Body of pancreas (tissue), 4 donors: Measurements from ENCODE around the gene DNAAF2. TPM values are rescaled to one million over a fixed set of nuclear protein-coding genes. Genes with fewer than 3 reads are reported as not detected.
A peak's percentile ranks its signal among the peaks of the same experiment; 100 is the strongest.

Source experiments
- ATAC-seq: fragments of 150-250 bp; one replicate; pipeline ENCODE4 v1.9.1; 2016
- DNase-seq, 4 donors: peaks; one replicate each; pipeline ENCODE4 v3.0.0-alpha.2; 2019
- H3K27ac ChIP-seq, 4 donors: fragments of 200-600 bp; sonication (generic); 1 replicate in 3 of 4; 2 replicates in 1 of 4; pipeline versions ENCODE4 v1.5.1 to v1.6.1; 2016 to 2019; ENCODE audit warnings: mild to moderate bottlenecking in 1 of 4, mixed read lengths in 1 of 4, moderate library complexity in 1 of 4
- H3K27me3 ChIP-seq, 2 donors: fragments of 200-600 bp; sonication (generic); one replicate each; pipeline ENCODE4 v1.6.0; 2016; ENCODE audit warnings: mild to moderate bottlenecking in 1 of 2
- H3K36me3 ChIP-seq, 2 donors: fragments of 200-600 bp; sonication (generic); replicated peaks in 1 of 2; 2 replicates each; pipeline ENCODE4 v1.5.1; 2016; ENCODE audit warnings: low read depth in 2 of 2; ENCODE audit not compliant: insufficient read depth in 1 of 2
- H3K4me1 ChIP-seq: fragments of 200-600 bp; sonication (generic); one replicate; pipeline ENCODE4 v1.6.0; 2016
- H3K4me3 ChIP-seq, 2 donors: fragments of 200-600 bp; sonication (generic); 1 replicate in 1 of 2; 2 replicates in 1 of 2; pipeline ENCODE4 v1.5.1; 2016 to 2019
- H3K9me3 ChIP-seq, 3 donors: fragments of 200-600 bp; sonication (generic); 1 replicate in 2 of 3; 2 replicates in 1 of 3; pipeline ENCODE4 v1.5.1; 2016
- CTCF ChIP-seq, 7 experiments: fragments of 450-650 bp in 4 of 7; fragments of 200-600 bp in 3 of 7; sonication (generic) in 3 of 7; IDR thresholded peaks; one replicate each; pipeline ENCODE4 v1.5.1; 2016 to 2019; ENCODE audit warnings: antibody characterized with exemption in 7 of 7
- POLR2A ChIP-seq, 3 donors: fragments of 450-650 bp; IDR thresholded peaks; one replicate each; pipeline ENCODE4 v1.6.1; 2016; ENCODE audit warnings: antibody characterized with exemption in 3 of 3, mild to moderate bottlenecking in 2 of 3
- WGBS, 2 donors: methylation state at CpG; one replicate each; pipeline ENCODE4 v1.1.5; 2017; 5-methylcytosine and 5-hydroxymethylcytosine counted together
- intact Hi-C: fragments of 100-400 bp; cut with DNase I; formaldehyde crosslinking; loops from one replicate; pipeline ENCODE4 v1.15.1; 2023
- total RNA-seq, 2 donors: library from RNA; depleted of rRNA; stranded (reverse); fragments of >200 nt; gene quantifications; one replicate each; pipeline ENCODE4 v1.1.0, GENCODE V29; 2016

The DNAAF2 gene
- total RNA-seq, 2 donors from 2014 or later = 14.8 to 18.5 TPM

GRCh38 chr14:49636866-49637265 is 1.8 kb upstream of the DNAAF2 start:
- H3K4me1 ChIP-seq = peaks cover 60% of the 10 kb centered on the region
- DNase-seq = no peak
- ATAC-seq = no peak
- no peaks in the 10 kb centered on the region for H3K9me3 ChIP-seq
- TF ChIP-seq POLR2A (IDR thresholded peaks at IDR 0.05) (no peak), CTCF (IDR thresholded peaks at IDR 0.05) (no peak)
- no peak overlapping the region for H3K27ac ChIP-seq
- 64 to 79% methylated on average over 1 of the region's 1 CpG for WGBS, 2 donors
- intact Hi-C loops = no loop called here
- H3K36me3 ChIP-seq = peaks cover 0 to 5% of the 10 kb centered on the region in 2 donors
- H3K4me3 ChIP-seq = no peak overlapping the region
- no peaks in the 10 kb centered on the region for H3K27me3 ChIP-seq

- Histone ChIP-seq H3K9me3 (no peaks in the 10 kb centered on the region), H3K4me1 (peaks cover 48% of the 10 kb centered on the region), H3K36me3 (peaks cover 0 to 4% of the 10 kb centered on the region in 2 donors), H3K4me3 (peak overlapping the region; percentile 67 to 76), H3K27me3 (no peaks in the 10 kb centered on the region), H3K27ac (peak overlapping the region; percentile 87 to 99 (median 98))
- TF ChIP-seq POLR2A (IDR thresholded peaks at IDR 0.05) = peak; percentile 86 to 89 (median 89)
- TF ChIP-seq CTCF (IDR thresholded peaks at IDR 0.05) = peak; percentile 75 to 96 (median 91)
- intact Hi-C loops = no loop called here
- DNase-seq (peak; percentile 93 to 94 (median 94)), ATAC-seq (peak; percentile 89)
- WGBS, 2 donors = 0% methylated on average over 18 to 100 of the region's 101 CpGs
Observed at GRCh38 chr14:49633640-49634546, 1.2 kb downstream of the DNAAF2 start.

- H3K27me3 ChIP-seq = no peaks in the 10 kb centered on the region
- no peaks in the 10 kb centered on the region for H3K9me3 ChIP-seq
- no peak for TF ChIP-seq POLR2A (IDR thresholded peaks at IDR 0.05)
- no peak for TF ChIP-seq CTCF (IDR thresholded peaks at IDR 0.05)
- no peak overlapping the region for H3K4me3 ChIP-seq
- intact Hi-C loops = no loop called here
- DNase-seq (no peak), ATAC-seq (no peak)
- peak overlapping the region in 1 of 4 donors; percentile 47 for H3K27ac ChIP-seq
- no peaks in the 10 kb centered on the region for H3K36me3 ChIP-seq
- H3K4me1 ChIP-seq = peaks cover 29% of the 10 kb centered on the region
- WGBS, 2 donors = 30 to 40% methylated on average over 6 of the region's 6 CpGs
Observed at GRCh38 chr14:49623941-49624839, 10.9 kb downstream of the DNAAF2 start.

- 21 to 41% methylated on average over 3 of the region's 3 CpGs for WGBS, 2 donors
- Histone ChIP-seq H3K9me3 (no peaks in the 10 kb centered on the region), H3K36me3 (peaks cover 0 to 3% of the 10 kb centered on the region in 2 donors), H3K27ac (peak overlapping the region in 1 of 4 donors; percentile 47), H3K27me3 (no peaks in the 10 kb centered on the region), H3K4me3 (peak overlapping the region in 1 of 2 donors; percentile 14), H3K4me1 (peaks cover 34% of the 10 kb centered on the region)
- TF ChIP-seq POLR2A (IDR thresholded peaks at IDR 0.05) = no peak
- TF ChIP-seq CTCF (IDR thresholded peaks at IDR 0.05) = no peak
- DNase-seq (no peak), ATAC-seq (no peak)
- intact Hi-C loops = no loop called here
Observed at GRCh38 chr14:49623387-49623786, 11.7 kb downstream of the DNAAF2 start.
